NCI-H146 treated with DMSO at 0.1 percent for 48 hours (cell line): Measurements from ENCODE around the gene TOM1L2.
"Not testable (repeated sequence)": the region's sequence is repeated elsewhere in the genome, so short reads cannot be mapped to it uniquely, and the experiment has no call there.

Source experiments
- DNase-seq: peaks from one replicate; lab custom pipeline; 2025; ENCODE audit not compliant: unreplicated experiment; lab: John Stamatoyannopoulos, UW

The TOM1L2 gene

GRCh38 chr17:17971431-17972125, 622 bp downstream of the TOM1L2 start:
- no peak for DNase-seq

DNA sequence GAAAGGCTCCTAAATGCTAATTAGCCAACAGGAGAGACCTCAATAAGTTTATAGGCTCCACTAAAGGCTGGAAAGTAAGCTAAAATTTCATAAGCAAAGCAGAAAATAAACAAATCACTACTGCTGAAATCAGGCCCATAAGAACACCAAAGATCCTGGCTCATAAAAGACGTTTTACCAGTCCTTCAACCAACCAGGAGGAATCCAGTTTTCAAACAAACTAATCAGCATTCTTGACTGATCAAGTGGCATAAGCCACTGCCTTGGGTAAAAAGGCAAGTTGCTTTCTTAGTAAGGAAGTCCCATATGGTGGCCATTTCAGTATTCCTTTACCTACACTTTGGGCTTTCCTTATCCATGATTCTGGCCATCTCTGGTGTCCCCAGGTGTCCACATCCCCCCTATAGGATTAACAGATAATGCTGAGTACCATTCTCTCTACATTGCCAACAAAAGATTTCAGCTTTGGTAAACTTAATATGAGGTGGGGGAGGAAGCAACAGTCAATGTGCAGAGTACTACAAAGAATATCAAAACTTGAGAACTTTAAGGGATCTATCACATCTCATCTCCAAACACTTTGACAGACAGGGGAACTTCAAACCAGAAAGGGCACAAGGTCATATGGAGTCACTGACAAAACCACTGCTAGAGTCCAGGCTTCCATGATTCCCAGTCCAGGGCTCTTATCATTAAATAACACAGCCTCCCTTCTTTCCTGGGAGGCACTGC, 1.3 kb downstream of the TOM1L2 start:
- DNase-seq, result no peak

GRCh38 chr17:17966399-17966798, 5.8 kb downstream of the TOM1L2 start:
- DNase-seq, result no peak

- no peak for DNase-seq
Observed at GRCh38 chr17:17965152-17965721, 7.0 kb downstream of the TOM1L2 start.

DNA sequence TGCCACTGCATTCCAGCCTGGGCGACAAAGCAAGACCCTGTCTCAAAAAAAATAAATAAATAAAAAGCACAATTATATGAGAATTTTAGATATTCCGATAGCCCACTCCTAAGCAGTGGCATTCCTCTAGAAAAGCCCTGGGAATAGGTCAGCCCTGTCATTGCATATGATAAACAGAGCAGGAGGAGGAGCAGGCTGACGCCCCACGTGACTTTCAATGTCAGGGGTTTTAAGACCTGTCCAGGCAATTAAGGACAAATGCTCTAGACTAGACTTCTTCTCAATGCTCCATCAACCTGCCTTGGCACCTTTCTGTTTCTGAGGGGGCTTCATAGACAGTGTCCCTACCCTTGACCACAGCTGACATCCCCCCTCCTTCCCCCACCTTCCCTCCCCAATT, 7.5 kb downstream of the TOM1L2 start:
- DNase-seq, result no peak

DNA sequence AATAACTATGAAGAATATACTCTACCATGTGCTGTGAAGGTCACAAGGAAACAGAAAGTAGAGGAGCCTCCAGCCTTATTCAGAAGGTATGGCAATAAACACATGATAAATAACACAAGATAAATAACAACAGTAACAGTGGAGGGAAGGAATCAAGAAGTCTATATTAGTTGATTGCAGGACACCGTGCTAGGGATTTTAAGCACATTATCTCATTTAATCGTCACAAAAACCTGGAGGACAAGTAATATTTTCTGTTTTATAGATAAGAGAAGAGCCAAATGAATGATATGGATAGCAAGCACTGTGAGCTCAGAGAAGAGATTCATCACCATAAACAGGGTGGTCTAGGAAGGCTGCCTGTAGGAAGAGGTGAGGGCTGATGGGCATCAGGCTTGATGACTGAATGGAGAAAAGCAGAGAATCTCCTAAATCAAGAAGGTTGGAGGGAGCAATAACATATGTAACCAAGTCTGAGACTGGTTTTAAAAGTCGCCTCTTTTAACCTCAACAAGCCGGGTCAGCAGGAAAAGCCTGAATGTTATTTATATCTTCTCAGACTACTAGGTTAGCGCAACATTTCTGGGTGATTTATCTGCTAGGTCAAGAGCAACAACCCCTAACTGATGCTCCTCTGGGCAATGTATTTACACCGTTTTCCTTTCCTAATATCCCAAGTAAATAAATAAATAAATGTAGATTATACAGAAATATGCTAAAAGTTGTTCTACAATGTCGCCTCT, 8.3 kb downstream of the TOM1L2 start:
- DNase-seq, result no peak

DNA sequence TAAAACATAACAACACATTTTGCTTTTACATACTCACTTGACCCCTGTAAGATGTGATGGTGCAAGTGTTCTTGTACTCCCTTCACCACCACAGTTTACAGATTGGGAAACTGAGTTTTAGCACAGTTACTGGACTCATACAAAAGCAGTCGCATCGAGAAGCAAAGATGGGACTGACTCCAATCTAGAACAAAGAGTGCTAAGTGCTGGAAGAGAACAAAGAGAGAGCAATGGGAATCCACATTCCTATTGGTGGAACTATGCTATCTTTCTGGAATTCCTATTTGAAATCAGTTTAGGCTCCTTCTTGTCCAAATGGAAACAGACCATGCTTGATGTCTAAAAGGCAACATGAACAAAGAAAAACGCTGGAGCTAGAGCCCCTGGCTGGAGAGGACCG, 9.1 kb downstream of the TOM1L2 start:
- no peak for DNase-seq

DNA sequence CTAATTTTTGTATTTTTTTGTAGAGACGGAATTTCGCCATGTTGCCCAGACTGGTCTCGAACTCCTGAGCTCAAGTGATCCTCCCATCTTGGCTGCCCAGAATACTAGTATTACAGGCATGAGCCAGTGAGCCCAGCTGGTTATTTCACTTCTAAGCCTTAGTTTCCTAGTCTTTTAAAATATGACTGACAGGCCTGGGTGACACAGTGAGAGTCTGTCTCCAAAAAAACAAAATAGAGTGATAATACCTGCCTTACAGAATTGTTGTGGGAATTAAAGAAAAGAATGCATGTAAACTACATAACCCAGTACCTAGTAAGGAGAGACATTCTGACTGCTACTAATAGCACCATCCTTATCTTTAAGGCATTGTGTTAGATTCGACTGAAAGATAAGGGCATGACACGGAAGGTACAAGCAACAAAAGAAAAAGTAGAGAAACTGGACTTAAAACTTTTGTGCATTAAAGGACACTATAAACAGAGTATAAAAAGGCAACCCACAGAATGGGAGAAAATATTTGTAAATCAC, 11.6 kb downstream of the TOM1L2 start:
- no peak for DNase-seq

- DNase-seq, result no peak
Observed at GRCh38 chr17:17959520-17960361, 12.5 kb downstream of the TOM1L2 start.

GRCh38 chr17:17958982-17959381, 13.2 kb downstream of the TOM1L2 start:
- no peak for DNase-seq

DNA sequence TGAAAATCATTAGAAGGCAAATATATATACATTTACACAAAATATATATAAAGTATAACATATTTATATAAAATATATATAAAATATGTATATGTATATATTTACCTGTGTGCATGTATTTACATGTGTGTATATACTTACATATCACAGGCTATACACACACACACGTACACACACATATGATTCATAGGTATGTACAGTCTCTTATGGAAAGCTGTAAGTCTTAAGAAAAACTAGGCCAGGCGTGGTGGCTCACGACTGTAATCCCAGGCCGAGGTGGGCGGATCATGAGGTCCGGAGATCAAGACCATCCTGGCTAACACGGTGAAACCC, 14.7 kb downstream of the TOM1L2 start:
- DNase-seq, result no peak

DNA sequence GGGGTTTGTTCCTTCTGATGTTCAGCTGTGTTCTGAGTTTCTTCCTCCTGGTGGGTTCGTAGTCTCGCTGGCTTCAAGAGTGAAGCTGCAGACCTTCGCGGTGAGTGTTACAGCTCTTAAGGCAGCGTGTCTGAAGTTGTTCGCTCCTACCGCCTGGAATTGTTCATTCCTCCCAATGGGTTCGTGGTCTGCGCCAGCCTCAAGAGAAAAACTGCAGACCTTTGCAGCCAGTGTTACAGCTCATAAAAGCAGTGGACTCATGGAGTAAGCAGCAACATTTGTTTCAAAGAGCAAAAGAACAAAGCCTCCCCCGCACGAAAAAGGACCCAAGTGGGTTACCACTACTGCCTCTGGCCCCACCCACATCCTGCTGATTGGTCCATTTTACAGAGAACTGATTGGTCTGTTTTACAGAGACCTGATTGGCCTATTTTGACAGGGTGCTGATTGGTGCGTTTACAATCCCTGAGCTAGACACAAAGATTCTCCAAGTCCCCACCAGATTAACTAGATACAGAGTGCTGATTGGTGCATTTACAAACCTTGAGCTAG, 16.3 kb downstream of the TOM1L2 start:
- not testable (repeated sequence) for DNase-seq

DNA sequence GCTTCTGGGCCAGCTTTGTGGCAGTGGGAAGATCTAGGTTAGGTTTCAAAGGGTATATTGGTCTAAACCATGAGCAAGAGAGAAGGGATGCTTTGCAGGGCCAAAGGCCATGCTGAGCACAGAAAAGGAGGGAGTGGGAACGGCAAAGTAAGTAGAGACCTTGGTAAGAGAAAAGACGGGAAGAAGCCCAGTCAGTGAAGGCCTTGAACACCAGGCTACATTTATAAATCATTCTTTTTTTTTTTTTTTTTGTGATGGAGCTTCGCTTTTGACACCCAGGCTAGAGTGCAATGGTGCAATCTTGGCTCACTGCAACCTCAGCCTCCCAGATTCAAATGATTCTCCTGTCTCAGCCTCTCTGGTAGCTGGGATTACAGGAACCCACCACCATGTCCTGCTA, 18.1 kb downstream of the TOM1L2 start:
- no peak for DNase-seq

- DNase-seq, result no peak
Observed at GRCh38 chr17:17952691-17953090, 19.5 kb downstream of the TOM1L2 start.

- DNase-seq, result no peak
Observed at GRCh38 chr17:17951524-17951923, 20.7 kb downstream of the TOM1L2 start.

DNA sequence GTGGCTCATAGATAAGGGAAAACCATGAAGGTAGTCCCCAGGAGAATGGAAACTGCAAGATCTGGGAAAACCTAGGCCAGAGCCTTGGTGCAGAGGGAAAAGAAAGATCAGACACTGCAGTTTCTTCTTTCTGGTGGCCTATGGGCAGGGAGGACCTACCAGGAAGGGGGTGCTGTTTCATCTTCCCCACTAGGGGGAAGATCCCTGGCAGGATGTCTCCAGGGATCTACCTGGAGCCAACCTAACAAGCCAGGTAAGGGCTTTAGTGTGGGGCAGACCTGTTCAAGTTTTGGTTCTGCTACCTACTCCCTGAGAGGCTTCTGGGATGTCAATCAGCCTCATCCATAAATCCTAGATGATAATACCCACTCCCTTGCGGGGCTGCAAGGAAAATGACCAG, 21.4 kb downstream of the TOM1L2 start:
- no peak for DNase-seq

GRCh38 chr17:17950347-17950746, 21.9 kb downstream of the TOM1L2 start:
- no peak for DNase-seq

DNA sequence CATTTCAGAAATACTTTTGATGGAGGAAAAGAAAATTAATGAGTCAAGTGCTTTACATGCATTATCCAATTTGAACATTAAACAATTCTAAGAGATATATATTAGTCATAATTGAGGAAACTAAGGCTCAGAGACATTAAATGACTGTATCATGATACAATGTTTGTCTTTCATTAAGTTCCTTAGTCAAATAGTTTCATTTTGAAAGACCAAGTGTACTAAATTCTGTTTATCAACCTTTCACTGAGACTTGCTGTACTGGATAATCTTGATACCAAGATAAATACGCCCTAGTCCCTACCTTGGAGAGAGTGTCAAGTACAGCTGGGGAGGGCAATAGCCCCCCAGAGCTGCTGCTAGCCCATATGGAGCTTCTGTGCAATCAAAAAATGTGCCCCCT, 24.2 kb downstream of the TOM1L2 start:
- DNase-seq, result no peak

DNA sequence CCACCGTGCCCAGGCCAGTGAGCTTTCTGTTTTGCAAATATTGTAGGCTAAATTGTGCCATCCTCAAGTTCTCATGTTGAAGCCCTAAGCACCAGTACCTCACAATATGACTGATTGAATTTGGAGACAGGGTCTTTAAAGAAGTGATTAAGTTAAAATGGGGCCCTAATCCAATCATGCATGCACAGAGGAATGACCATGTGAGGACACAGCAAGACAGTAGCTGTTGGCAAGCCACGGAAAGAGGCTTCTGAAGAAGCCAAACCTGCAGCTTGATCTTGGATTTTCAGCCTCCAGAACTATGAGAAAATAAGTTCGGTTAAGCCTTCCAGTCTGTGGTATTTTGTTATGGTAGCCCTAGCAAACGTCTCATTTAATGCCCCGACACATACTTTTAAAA, 24.9 kb downstream of the TOM1L2 start:
- DNase-seq, result no peak

- DNase-seq, result no peak
Observed at GRCh38 chr17:17946093-17946492, 26.1 kb downstream of the TOM1L2 start.
